Lung (tissue), 12 donors: ENCODE results near the gene PTPA. TPM values are rescaled to one million over a fixed set of nuclear protein-coding genes. Genes with fewer than 3 reads are reported as not detected.

Experiments
- ATAC-seq: fragments of 200-7000 bp; cut with Tn5 transposase; one replicate; pipeline ENCODE4 v1.9.1; 2020; ENCODE audit warnings: moderate number of reproducible peaks; ENCODE audit not compliant: insufficient read depth, low FRiP score
- DNase-seq, 3 donors: peaks; one replicate each; pipeline ENCODE4 v3.0.0-alpha.2; 2013 to 2017
- H3K27ac ChIP-seq, 2 donors: one replicate each; pipeline ENCODE4 v1.5.1; 2013; ENCODE audit warnings: mild to moderate bottlenecking in 2 of 2, moderate library complexity in 2 of 2, control low read depth in 1 of 2, inconsistent platforms in 1 of 2, low read depth in 1 of 2, low read length in 1 of 2
- H3K27me3 ChIP-seq, 3 donors: one replicate each; pipeline ENCODE4 v1.5.1; 2013; ENCODE audit warnings: low read length in 2 of 3; ENCODE audit not compliant: control insufficient read depth in 3 of 3, insufficient read depth in 3 of 3
- H3K36me3 ChIP-seq, 4 donors: one replicate each; pipeline ENCODE4 v1.5.1; 2013; ENCODE audit warnings: low read length in 4 of 4, mild to moderate bottlenecking in 1 of 4, moderate library complexity in 1 of 4; ENCODE audit not compliant: control insufficient read depth in 4 of 4, insufficient read depth in 4 of 4
- H3K4me1 ChIP-seq, 5 donors: one replicate each; pipeline ENCODE4 v1.5.1; 2013; ENCODE audit warnings: low read length in 5 of 5, mild to moderate bottlenecking in 2 of 5, moderate library complexity in 1 of 5; ENCODE audit not compliant: control insufficient read depth in 5 of 5, insufficient read depth in 5 of 5
- H3K4me3 ChIP-seq: one replicate; pipeline ENCODE4 v1.5.1; 2013; ENCODE audit warnings: mild to moderate bottlenecking, control low read depth, moderate library complexity
- H3K9ac ChIP-seq, 2 donors: one replicate each; pipeline ENCODE4 v1.5.1; 2013; ENCODE audit warnings: low read length in 2 of 2, control low read depth in 1 of 2; ENCODE audit not compliant: insufficient read depth in 1 of 2
- H3K9me3 ChIP-seq, 4 donors: one replicate each; pipeline ENCODE4 v1.5.1; 2013; ENCODE audit warnings: low read length in 3 of 4, mild to moderate bottlenecking in 1 of 4, moderate library complexity in 1 of 4; ENCODE audit not compliant: control insufficient read depth in 4 of 4, insufficient read depth in 3 of 4
- CTCF ChIP-seq: IDR thresholded peaks from 2 replicates; pipeline ENCODE4 v1.5.1; 2012; ENCODE audit warnings: mild to moderate bottlenecking; ENCODE audit errors: control extremely low read depth, extremely low read depth
- WGBS, 2 donors: extraction: QIAGEN DNeasy Blood & Tissue Kit; methylation state at CpG; one replicate each; pipeline ENCODE4 v1.1.7; 2013; 5-methylcytosine and 5-hydroxymethylcytosine counted together
- polyA plus RNA-seq, 2 donors: library from polyadenylated mRNA; stranded (reverse); fragments of 200-250 nt; gene quantifications; one replicate each; pipeline ENCODE4 v1.2.1, GENCODE V29; 2013
- total RNA-seq, 2 donors: library from RNA; depleted of rRNA in 1 of 2; stranded (reverse); fragments of >200 nt in 1 of 2; gene quantifications; one replicate each; pipeline ENCODE4 v1.2.1, GENCODE V29; 2014 to 2021
- donor health status: control.
- donor health status: control.
- donor health status: Bipolar disorder and iron deficiency.
- donor health status: healthy.
- donor health status: DM: yes; HTN: yes; CAD: no.

The PTPA gene
- total and polyA plus RNA-seq, 4 donors = 62.5 to 145 (median 116) TPM

- 93 to 98% methylated on average over 13 of the region's 13 CpGs for WGBS, 2 donors
- H3K4me1 ChIP-seq = peaks cover 0 to 7% (median 5%) of the 10 kb centered on the region in 5 donors
- ATAC-seq (no peak), DNase-seq (no peak)
- H3K9me3 ChIP-seq = no peaks in the 10 kb centered on the region
- H3K27me3 ChIP-seq = no peaks in the 10 kb centered on the region
- H3K36me3 ChIP-seq = peaks cover 0 to 11% (median 1%) of the 10 kb centered on the region in 4 donors
- TF ChIP-seq CTCF = no peak
- no peak overlapping the region for H3K4me3 ChIP-seq
- no peak overlapping the region for H3K27ac ChIP-seq
- no peak overlapping the region for H3K9ac ChIP-seq
These were observed 3.6 kb upstream of the PTPA start for GRCh38 chr9:129107651-129108050.

GRCh38 chr9:129108083-129108804 is 3.0 kb upstream of the PTPA start:
- peaks cover 0 to 7% (median 5%) of the 10 kb centered on the region in 5 donors for H3K4me1 ChIP-seq
- no peaks in the 10 kb centered on the region for H3K27me3 ChIP-seq
- DNase-seq = no peak
- no peak for TF ChIP-seq CTCF
- H3K36me3 ChIP-seq = peaks cover 0 to 11% (median 1%) of the 10 kb centered on the region in 4 donors
- no peak overlapping the region for H3K9ac ChIP-seq
- 92 to 94% methylated on average over 12 to 13 of the region's 13 CpGs for WGBS, 2 donors
- H3K9me3 ChIP-seq = no peaks in the 10 kb centered on the region
- no peak overlapping the region for H3K4me3 ChIP-seq
- H3K27ac ChIP-seq = no peak overlapping the region
- no peak for ATAC-seq

- Histone ChIP-seq H3K4me1 (peaks cover 0 to 7% (median 5%) of the 10 kb centered on the region in 5 donors), H3K9me3 (no peaks in the 10 kb centered on the region), H3K27me3 (no peaks in the 10 kb centered on the region), H3K27ac (no peak overlapping the region), H3K36me3 (peaks cover 0 to 9% (median 1%) of the 10 kb centered on the region in 4 donors), H3K9ac (no peak overlapping the region), H3K4me3 (no peak overlapping the region)
- no peak for TF ChIP-seq CTCF
- DNase-seq = no peak
- ATAC-seq = no peak
- 74 to 82% methylated on average over 10 of the region's 10 CpGs for WGBS, 2 donors
These were observed 2.2 kb upstream of the PTPA start for GRCh38 chr9:129108805-129109536.
